ENCODE data around the gene MPHOSPH8. TPM values are rescaled to one million over a fixed set of nuclear protein-coding genes. Genes with fewer than 3 reads are reported as not detected.

MPHOSPH8 gene
- total and polyA plus RNA-seq, 4 donors: 8.4 to 14.2 (median 12.3) TPM

DNA sequence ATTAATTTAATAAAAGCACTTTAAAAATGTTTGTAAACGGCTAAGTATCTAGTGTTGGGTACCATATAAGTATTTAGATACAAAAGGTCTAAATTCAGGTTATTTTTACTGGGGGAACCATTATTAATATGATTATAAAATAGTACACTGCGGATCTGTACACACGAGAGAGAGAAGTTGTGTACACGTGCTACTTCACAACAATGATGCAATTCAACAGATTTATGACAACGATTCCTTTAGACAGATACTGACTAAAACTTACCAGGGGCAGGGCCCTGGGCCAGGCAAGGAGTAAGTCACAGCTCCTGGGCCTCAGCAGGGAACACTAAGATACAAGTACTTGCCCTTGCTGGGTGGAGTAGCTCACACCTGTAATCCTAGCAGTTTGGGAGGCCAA lies 43.0 kb upstream of the MPHOSPH8 start:
- whole genome bisulfite sequencing: 83% methylated on average over 5 of the region's 5 CpGs
- TF ChIP-seq, protein P1, sequence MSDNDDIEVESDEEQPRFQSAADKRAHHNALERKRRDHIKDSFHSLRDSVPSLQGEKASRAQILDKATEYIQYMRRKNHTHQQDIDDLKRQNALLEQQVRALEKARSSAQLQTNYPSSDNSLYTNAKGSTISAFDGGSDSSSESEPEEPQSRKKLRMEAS (IDR thresholded peaks at IDR 0.05): no peak
- TF ChIP-seq JUND (IDR thresholded peaks at IDR 0.05) (no peak), SP1 (IDR thresholded peaks at IDR 0.05) (no peak), NR2F2 (IDR thresholded peaks at IDR 0.05) (no peak), HNF4G (IDR thresholded peaks at IDR 0.05) (no peak), GABPA (IDR thresholded peaks at IDR 0.05 in 1 of 2, conservative IDR thresholded peaks at IDR 0.05 in 1 of 2) (no peak), EGR1 (IDR thresholded peaks at IDR 0.05; ENCODE audit: low read depth in 2 of 2) (no peak), FOXA2 (IDR thresholded peaks at IDR 0.05) (no peak), HNF4A (conservative IDR thresholded peaks at IDR 0.05) (no peak), RXRA (IDR thresholded peaks at IDR 0.05) (no peak), RAD21 (IDR thresholded peaks at IDR 0.05) (no peak), TAF1 (conservative IDR thresholded peaks at IDR 0.05) (no peak), FOXA1 (IDR thresholded peaks at IDR 0.05) (no peak)
- TF ChIP-seq, protein P2, sequence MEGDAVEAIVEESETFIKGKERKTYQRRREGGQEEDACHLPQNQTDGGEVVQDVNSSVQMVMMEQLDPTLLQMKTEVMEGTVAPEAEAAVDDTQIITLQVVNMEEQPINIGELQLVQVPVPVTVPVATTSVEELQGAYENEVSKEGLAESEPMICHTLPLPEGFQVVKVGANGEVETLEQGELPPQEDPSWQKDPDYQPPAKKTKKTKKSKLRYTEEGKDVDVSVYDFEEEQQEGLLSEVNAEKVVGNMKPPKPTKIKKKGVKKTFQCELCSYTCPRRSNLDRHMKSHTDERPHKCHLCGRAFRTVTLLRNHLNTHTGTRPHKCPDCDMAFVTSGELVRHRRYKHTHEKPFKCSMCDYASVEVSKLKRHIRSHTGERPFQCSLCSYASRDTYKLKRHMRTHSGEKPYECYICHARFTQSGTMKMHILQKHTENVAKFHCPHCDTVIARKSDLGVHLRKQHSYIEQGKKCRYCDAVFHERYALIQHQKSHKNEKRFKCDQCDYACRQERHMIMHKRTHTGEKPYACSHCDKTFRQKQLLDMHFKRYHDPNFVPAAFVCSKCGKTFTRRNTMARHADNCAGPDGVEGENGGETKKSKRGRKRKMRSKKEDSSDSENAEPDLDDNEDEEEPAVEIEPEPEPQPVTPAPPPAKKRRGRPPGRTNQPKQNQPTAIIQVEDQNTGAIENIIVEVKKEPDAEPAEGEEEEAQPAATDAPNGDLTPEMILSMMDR (IDR thresholded peaks at IDR 0.05; ENCODE audit: low read depth, low read length, missing input control): no peak
- TF ChIP-seq, protein P3, sequence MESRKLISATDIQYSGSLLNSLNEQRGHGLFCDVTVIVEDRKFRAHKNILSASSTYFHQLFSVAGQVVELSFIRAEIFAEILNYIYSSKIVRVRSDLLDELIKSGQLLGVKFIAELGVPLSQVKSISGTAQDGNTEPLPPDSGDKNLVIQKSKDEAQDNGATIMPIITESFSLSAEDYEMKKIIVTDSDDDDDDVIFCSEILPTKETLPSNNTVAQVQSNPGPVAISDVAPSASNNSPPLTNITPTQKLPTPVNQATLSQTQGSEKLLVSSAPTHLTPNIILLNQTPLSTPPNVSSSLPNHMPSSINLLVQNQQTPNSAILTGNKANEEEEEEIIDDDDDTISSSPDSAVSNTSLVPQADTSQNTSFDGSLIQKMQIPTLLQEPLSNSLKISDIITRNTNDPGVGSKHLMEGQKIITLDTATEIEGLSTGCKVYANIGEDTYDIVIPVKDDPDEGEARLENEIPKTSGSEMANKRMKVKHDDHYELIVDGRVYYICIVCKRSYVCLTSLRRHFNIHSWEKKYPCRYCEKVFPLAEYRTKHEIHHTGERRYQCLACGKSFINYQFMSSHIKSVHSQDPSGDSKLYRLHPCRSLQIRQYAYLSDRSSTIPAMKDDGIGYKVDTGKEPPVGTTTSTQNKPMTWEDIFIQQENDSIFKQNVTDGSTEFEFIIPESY (IDR thresholded peaks at IDR 0.05): no peak
- TF ChIP-seq, protein P4, sequence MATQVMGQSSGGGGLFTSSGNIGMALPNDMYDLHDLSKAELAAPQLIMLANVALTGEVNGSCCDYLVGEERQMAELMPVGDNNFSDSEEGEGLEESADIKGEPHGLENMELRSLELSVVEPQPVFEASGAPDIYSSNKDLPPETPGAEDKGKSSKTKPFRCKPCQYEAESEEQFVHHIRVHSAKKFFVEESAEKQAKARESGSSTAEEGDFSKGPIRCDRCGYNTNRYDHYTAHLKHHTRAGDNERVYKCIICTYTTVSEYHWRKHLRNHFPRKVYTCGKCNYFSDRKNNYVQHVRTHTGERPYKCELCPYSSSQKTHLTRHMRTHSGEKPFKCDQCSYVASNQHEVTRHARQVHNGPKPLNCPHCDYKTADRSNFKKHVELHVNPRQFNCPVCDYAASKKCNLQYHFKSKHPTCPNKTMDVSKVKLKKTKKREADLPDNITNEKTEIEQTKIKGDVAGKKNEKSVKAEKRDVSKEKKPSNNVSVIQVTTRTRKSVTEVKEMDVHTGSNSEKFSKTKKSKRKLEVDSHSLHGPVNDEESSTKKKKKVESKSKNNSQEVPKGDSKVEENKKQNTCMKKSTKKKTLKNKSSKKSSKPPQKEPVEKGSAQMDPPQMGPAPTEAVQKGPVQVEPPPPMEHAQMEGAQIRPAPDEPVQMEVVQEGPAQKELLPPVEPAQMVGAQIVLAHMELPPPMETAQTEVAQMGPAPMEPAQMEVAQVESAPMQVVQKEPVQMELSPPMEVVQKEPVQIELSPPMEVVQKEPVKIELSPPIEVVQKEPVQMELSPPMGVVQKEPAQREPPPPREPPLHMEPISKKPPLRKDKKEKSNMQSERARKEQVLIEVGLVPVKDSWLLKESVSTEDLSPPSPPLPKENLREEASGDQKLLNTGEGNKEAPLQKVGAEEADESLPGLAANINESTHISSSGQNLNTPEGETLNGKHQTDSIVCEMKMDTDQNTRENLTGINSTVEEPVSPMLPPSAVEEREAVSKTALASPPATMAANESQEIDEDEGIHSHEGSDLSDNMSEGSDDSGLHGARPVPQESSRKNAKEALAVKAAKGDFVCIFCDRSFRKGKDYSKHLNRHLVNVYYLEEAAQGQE (IDR thresholded peaks at IDR 0.05): no peak

DNA sequence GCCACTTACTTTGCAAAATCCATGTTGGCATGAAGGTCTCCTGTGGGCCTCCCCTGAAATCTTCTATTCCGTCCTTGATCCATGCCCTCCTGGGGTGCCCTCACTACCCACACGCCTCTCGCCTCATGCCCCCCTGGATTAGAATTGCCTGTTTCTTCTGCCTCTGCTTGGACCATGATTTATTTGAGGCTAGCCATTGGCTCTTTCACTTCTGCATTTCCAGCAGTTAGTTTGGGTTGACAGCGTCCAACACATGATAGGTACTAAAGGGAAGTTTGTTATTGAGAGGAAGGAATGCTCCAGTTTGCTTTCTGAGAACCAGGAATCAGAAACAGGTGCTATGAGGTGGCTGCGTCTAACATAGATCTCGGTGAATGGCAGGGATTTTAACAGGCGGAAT lies 41.6 kb upstream of the MPHOSPH8 start:
- 84% methylated on average over 7 of the region's 7 CpGs for WGBS
- Histone ChIP-seq H3K27ac (ENCODE audit: low read depth in 1 of 2, low read length in 2 of 2) (no peak overlapping the region), H3K9ac (ENCODE audit: low read depth in 1 of 2, low read length in 2 of 2) (no peak overlapping the region), H3K36me3 (ENCODE audit: control insufficient read depth in 4 of 4, insufficient read depth in 3 of 4, low read depth in 1 of 4, low read length in 3 of 4) (no peaks in the 10 kb centered on the region), H3K4me3 (ENCODE audit: low read depth in 1 of 3, low read length in 3 of 3) (no peak overlapping the region), H3K27me3 (ENCODE audit: control insufficient read depth in 4 of 4, insufficient read depth in 4 of 4, low read length in 3 of 4) (peaks cover 0 to 1% (median 0%) of the 10 kb centered on the region in 4 donors), H3K4me1 (ENCODE audit: control insufficient read depth in 4 of 4, insufficient read depth in 4 of 4, low read length in 3 of 4) (no peaks in the 10 kb centered on the region), H3K9me3 (ENCODE audit: control insufficient read depth in 4 of 4, low read length in 3 of 4) (no peaks in the 10 kb centered on the region)
- no peak for TF ChIP-seq HNF4G (IDR thresholded peaks at IDR 0.05)
- TF ChIP-seq, protein P2 (IDR thresholded peaks at IDR 0.05; ENCODE audit: low read depth, low read length, missing input control): no peak
- no peak for TF ChIP-seq FOXA2 (IDR thresholded peaks at IDR 0.05)
- no peak for TF ChIP-seq FOXA1 (IDR thresholded peaks at IDR 0.05)
- TF ChIP-seq EGR1 (IDR thresholded peaks at IDR 0.05; ENCODE audit: low read depth in 2 of 2): no peak
- TF ChIP-seq, protein P5, sequence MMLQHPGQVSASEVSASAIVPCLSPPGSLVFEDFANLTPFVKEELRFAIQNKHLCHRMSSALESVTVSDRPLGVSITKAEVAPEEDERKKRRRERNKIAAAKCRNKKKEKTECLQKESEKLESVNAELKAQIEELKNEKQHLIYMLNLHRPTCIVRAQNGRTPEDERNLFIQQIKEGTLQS (IDR thresholded peaks at IDR 0.05): no peak
- TF ChIP-seq YY1 (IDR thresholded peaks at IDR 0.05): no peak
- TF ChIP-seq SP1 (IDR thresholded peaks at IDR 0.05): no peak
- no peak for DNase-seq (ENCODE audit: low spot score)

More for the DNA sequence above, 43.0 kb upstream of the MPHOSPH8 start:
- no peak for DNase-seq (ENCODE audit: low spot score)
- H3K4me1 ChIP-seq (ENCODE audit: control insufficient read depth in 4 of 4, insufficient read depth in 4 of 4, low read length in 3 of 4): no peaks in the 10 kb centered on the region
- no peak overlapping the region for H3K9ac ChIP-seq (ENCODE audit: low read depth in 1 of 2, low read length in 2 of 2)
- no peak overlapping the region for H3K4me3 ChIP-seq (ENCODE audit: low read depth in 1 of 3, low read length in 3 of 3)
- H3K27ac ChIP-seq (ENCODE audit: low read depth in 1 of 2, low read length in 2 of 2): no peak overlapping the region
- no peaks in the 10 kb centered on the region for H3K27me3 ChIP-seq (ENCODE audit: control insufficient read depth in 4 of 4, insufficient read depth in 4 of 4, low read length in 3 of 4)
- no peaks in the 10 kb centered on the region for H3K36me3 ChIP-seq (ENCODE audit: control insufficient read depth in 4 of 4, insufficient read depth in 3 of 4, low read depth in 1 of 4, low read length in 3 of 4)
- no peaks in the 10 kb centered on the region for H3K9me3 ChIP-seq (ENCODE audit: control insufficient read depth in 4 of 4, low read length in 3 of 4)

Measured in liver (tissue), 9 donors.